ENCODE data around the gene PEAR1. TPM values are rescaled to one million over a fixed set of nuclear protein-coding genes. Genes with fewer than 3 reads are reported as not detected.

The PEAR1 gene
- total RNA-seq, 1 donor, result 10.8 TPM

DNA sequence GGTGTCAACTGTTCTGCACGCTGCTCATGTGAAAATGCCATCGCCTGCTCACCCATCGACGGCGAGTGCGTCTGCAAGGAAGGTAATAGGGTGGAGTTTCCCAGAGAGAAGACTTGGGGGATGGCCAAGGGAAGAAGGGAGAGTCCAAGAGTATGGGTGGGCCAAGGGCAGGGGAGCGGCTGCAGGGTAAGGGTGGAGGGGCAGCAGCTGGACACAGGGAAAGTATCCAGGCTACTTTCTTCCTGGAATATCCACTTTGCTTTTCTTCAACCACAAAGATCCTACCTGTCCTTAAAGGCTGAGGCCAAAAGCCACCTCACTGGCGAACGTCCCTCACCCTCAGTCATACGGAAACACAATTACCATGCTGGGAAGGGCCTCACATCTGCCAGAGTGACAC lies 15.4 kb downstream of the PEAR1 start:
- TF ChIP-seq CTCF (IDR thresholded peaks at IDR 0.05; ENCODE audit: insufficient read depth, low read length), result no peak
- H3K4me3 ChIP-seq (ENCODE audit: low read depth, low read length), result no peak overlapping the region
- no peak for DNase-seq (ENCODE audit: low read depth)

DNA sequence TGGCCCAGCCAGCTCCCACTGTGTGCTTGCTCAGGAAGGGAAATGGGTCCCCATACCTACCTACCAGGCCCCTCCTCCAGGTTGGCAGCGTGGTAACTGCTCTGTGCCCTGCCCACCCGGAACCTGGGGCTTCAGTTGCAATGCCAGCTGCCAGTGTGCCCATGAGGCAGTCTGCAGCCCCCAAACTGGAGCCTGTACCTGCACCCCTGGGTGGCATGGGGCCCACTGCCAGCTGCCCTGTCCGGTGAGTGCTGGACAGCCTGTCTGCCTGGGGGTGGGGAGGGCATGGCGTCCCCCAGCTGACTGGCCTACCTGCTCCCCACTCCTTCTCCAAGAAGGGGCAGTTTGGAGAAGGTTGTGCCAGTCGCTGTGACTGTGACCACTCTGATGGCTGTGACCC lies 16.2 kb downstream of the PEAR1 start:
- no peak for DNase-seq (ENCODE audit: low read depth)
- no peak overlapping the region for H3K4me3 ChIP-seq (ENCODE audit: low read depth, low read length)
- TF ChIP-seq CTCF (IDR thresholded peaks at IDR 0.05; ENCODE audit: insufficient read depth, low read length), result no peak

DNA sequence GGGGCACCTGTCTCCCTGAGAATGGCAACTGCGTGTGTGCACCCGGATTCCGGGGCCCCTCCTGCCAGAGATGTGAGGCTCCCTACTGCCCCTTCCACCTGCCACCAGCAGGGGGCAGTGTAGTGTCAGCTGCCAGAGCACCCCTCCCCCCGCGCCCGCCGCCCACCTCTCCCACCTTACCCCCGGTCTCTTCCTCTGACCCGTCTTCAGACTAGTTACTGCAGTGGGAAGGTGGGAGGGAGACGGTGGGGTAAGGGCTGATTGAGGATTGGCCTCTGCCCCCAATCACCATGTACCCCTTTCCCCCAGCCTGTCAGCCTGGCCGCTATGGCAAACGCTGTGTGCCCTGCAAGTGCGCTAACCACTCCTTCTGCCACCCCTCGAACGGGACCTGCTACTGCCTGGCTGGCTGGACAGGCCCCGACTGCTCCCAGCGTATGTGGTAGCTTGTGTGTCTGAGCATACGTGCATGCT lies 16.8 kb downstream of the PEAR1 start:
- TF ChIP-seq CTCF (IDR thresholded peaks at IDR 0.05; ENCODE audit: insufficient read depth, low read length), result peak; percentile 80
- no peak overlapping the region for H3K4me3 ChIP-seq (ENCODE audit: low read depth, low read length)
- no peak for DNase-seq (ENCODE audit: low read depth)

DNA sequence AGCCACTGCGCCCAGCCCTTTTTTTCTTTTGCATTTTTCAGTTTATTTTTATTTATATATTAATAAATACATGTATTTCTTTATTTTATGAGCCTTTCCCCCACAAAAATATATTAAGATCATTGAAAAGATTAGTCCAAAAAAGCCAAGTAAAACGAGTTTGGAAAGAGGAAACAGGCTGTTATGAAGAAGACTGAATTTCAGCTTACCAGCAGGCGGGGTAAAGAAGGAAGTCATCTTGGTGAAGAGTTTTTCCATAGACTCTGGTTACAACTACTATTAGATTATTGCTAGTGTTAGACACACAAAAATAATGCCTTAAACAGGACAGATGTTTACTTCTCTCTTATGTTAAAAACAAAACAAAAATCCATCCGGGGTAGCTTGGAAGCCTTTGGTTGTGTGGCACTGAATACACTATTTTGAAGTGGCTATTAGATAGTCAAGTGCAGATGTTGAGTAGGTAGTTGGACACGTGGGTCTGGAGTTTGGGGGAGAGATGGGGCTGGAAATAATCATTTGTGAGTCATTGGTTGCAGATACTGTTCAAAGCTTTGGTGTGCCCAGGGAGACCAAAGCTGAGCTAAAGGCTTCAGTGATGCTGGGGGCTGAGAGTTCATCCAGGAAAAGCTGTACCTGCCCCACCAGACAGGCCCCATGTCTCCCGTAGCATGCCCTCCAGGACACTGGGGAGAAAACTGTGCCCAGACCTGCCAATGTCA lies 18.2 kb downstream of the PEAR1 start:
- peak; percentile 28 for DNase-seq (ENCODE audit: low read depth)
- no peak overlapping the region for H3K4me3 ChIP-seq (ENCODE audit: low read depth, low read length)
- no peak for TF ChIP-seq CTCF (IDR thresholded peaks at IDR 0.05; ENCODE audit: insufficient read depth, low read length)

DNA sequence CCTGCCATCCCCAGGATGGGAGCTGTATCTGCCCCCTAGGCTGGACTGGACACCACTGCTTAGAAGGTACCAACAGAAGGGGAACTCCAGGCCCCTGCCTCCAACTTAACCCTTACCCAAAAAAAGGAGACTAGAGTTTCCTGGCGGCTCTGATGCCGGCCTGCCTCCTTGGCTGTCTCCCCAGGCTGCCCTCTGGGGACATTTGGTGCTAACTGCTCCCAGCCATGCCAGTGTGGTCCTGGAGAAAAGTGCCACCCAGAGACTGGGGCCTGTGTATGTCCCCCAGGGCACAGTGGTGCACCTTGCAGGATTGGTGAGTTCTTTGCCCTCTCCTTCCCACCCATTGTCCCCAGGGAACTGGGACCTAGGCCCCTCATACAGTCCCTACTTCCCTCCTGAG lies 18.8 kb downstream of the PEAR1 start:
- no peak for TF ChIP-seq CTCF (IDR thresholded peaks at IDR 0.05; ENCODE audit: insufficient read depth, low read length)
- DNase-seq (ENCODE audit: low read depth), result no peak
- H3K4me3 ChIP-seq (ENCODE audit: low read depth, low read length), result no peak overlapping the region

GRCh38 chr1:156912861-156913808 lies 19.6 kb downstream of the PEAR1 start:
- no peak for TF ChIP-seq CTCF (IDR thresholded peaks at IDR 0.05; ENCODE audit: insufficient read depth, low read length)
- H3K4me3 ChIP-seq (ENCODE audit: low read depth, low read length), result no peak overlapping the region
- DNase-seq (ENCODE audit: low read depth), result no peak

Measured in fibroblast of the aortic adventitia (primary cell).